Right renal pelvis (tissue), 4 donors: Measurements from ENCODE around the gene FAM237A. TPM values are rescaled to one million over a fixed set of nuclear protein-coding genes. Genes with fewer than 3 reads are reported as not detected.

Experiments
- DNase-seq, 4 donors: peaks; one replicate each; pipeline ENCODE4 v3.0.0-alpha.2; 2013; ENCODE audit warnings: low read depth in 4 of 4, low spot score in 3 of 4, missing footprints in 1 of 4
- polyA plus RNA-seq, 4 donors: library from polyadenylated mRNA; unstranded; fragments of 120-200 nt; gene quantifications; one replicate each; pipeline ENCODE4 v1.2.1, GENCODE V29; 2013; ENCODE audit not compliant: insufficient read length in 4 of 4

Gene FAM237A
- not detected for polyA plus RNA-seq

GRCh38 chr2:206642075-206643025 lies at the start of gene FAM237A:
TSS of gene FAM237A (plus strand) at chr2:206642487. CDS start at chr2:206644237, 1,750 bp downstream.
- DNase-seq = peak; percentile 40 to 68 (median 66)

GRCh38 chr2:206597717-206598218 lies 44.5 kb upstream of the FAM237A start:
- no peak for DNase-seq

GRCh38 chr2:206603243-206603642 lies 39.0 kb upstream of the FAM237A start:
- DNase-seq = no peak

GRCh38 chr2:206610451-206610850 lies 31.8 kb upstream of the FAM237A start:
- no peak for DNase-seq

- DNase-seq = no peak
Observed at GRCh38 chr2:206611191-206611590, 31.1 kb upstream of the FAM237A start.

- DNase-seq = no peak
Observed at GRCh38 chr2:206611736-206612135, 30.6 kb upstream of the FAM237A start.

- no peak for DNase-seq
Observed at GRCh38 chr2:206614811-206615210, 27.5 kb upstream of the FAM237A start.

- no peak for DNase-seq
Observed at GRCh38 chr2:206615417-206616089, 26.7 kb upstream of the FAM237A start.

GRCh38 chr2:206616151-206616550 lies 26.1 kb upstream of the FAM237A start:
- DNase-seq = no peak

GRCh38 chr2:206619011-206619410 lies 23.3 kb upstream of the FAM237A start:
- no peak for DNase-seq

GRCh38 chr2:206626108-206626507 lies 16.2 kb upstream of the FAM237A start:
- DNase-seq = no peak

GRCh38 chr2:206627632-206628031 lies 14.7 kb upstream of the FAM237A start:
- DNase-seq = no peak

GRCh38 chr2:206631340-206631739 lies 10.9 kb upstream of the FAM237A start:
- no peak for DNase-seq

GRCh38 chr2:206635015-206635414 lies 7.3 kb upstream of the FAM237A start:
- DNase-seq = no peak

GRCh38 chr2:206639636-206640035 lies 2.7 kb upstream of the FAM237A start:
- DNase-seq = no peak

- no peak for DNase-seq
Observed at GRCh38 chr2:206641226-206641625, 1.1 kb upstream of the FAM237A start.

GRCh38 chr2:206647985-206648384 lies 5.7 kb downstream of the FAM237A start:
- DNase-seq = no peak

- DNase-seq = no peak
Observed at GRCh38 chr2:206657087-206657486, 14.8 kb downstream of the FAM237A start.

GRCh38 chr2:206665251-206665650 lies 23.0 kb downstream of the FAM237A start:
- no peak for DNase-seq

- DNase-seq = no peak
Observed at GRCh38 chr2:206670531-206671319, 28.4 kb downstream of the FAM237A start.

GRCh38 chr2:206683546-206683945 lies 41.3 kb downstream of the FAM237A start:
- no peak for DNase-seq
